HepG2 (cell line): Measurements from ENCODE around the gene ALKBH5. TPM values are rescaled to one million over a fixed set of nuclear protein-coding genes. Genes with fewer than 3 reads are reported as not detected.

ENCODE experiments used
- ARNT ChIP-seq: fragments of 450-650 bp; IDR thresholded peaks from 2 replicates; pipeline ENCODE4 v1.6.1; 2017
- ARNTL ChIP-seq: sonication (generic); formaldehyde crosslinking; IDR thresholded peaks from 2 replicates; pipeline ENCODE4 v1.4.0; 2020; ENCODE audit warnings: mild to moderate bottlenecking, missing genetic modification reagents
- ATF1 ChIP-seq: IDR thresholded peaks from 2 replicates; pipeline ENCODE4 v1.6.1; 2016; ENCODE audit warnings: mild to moderate bottlenecking, control low read depth
- BRD4 ChIP-seq: sonication (generic); formaldehyde crosslinking; IDR thresholded peaks from 2 replicates; pipeline ENCODE4 v1.4.0; 2020; ENCODE audit warnings: missing genetic modification reagents
- CREB3 ChIP-seq: sonication (generic); formaldehyde crosslinking; IDR thresholded peaks from 2 replicates; pipeline ENCODE4 v1.5.0; 2020; ENCODE audit warnings: missing genetic modification reagents
- DBP ChIP-seq: sonication (generic); formaldehyde crosslinking; IDR thresholded peaks from 2 replicates; pipeline ENCODE4 v1.4.0; 2020; ENCODE audit warnings: missing genetic modification reagents; ENCODE audit errors: not compliant biosample characterization
- EED ChIP-seq: sonication (generic); formaldehyde crosslinking; IDR thresholded peaks from 2 replicates; pipeline ENCODE4 v1.5.0; 2020; ENCODE audit warnings: mild to moderate bottlenecking, missing genetic modification reagents
- GRHL1 ChIP-seq: sonication (generic); formaldehyde crosslinking; conservative IDR thresholded peaks from 2 replicates; pipeline ENCODE4 v1.8.0; 2022; ENCODE audit warnings: missing genetic modification reagents
- GZF1 ChIP-seq: sonication (generic); formaldehyde crosslinking; IDR thresholded peaks from 2 replicates; pipeline ENCODE4 v1.5.1; 2020; ENCODE audit warnings: mild to moderate bottlenecking, missing genetic modification reagents
- HINFP ChIP-seq: sonication (generic); formaldehyde crosslinking; IDR thresholded peaks from 2 replicates; pipeline ENCODE4 v1.4.0; 2020; ENCODE audit warnings: low read depth, mild to moderate bottlenecking, missing genetic modification reagents
- HNF1B ChIP-seq: sonication (generic); formaldehyde crosslinking; IDR thresholded peaks from 2 replicates; pipeline ENCODE4 v1.5.1; 2020; ENCODE audit warnings: mild to moderate bottlenecking, moderate library complexity, missing genetic modification reagents
- HNRNPK ChIP-seq: fragments of 200-400 bp; formaldehyde crosslinking; IDR thresholded peaks from 2 replicates; pipeline ENCODE4 v1.6.1; 2018; ENCODE audit warnings: low read length, low read depth, moderate library complexity, mild to moderate bottlenecking; ENCODE audit not compliant: poor library complexity, severe bottlenecking
- IRX3 ChIP-seq: sonication (generic); formaldehyde crosslinking; IDR thresholded peaks from 2 replicates; pipeline ENCODE4 v1.8.1; 2023; ENCODE audit warnings: mild to moderate bottlenecking, low read depth, missing genetic modification reagents, borderline replicate concordance
- NAIF1 ChIP-seq: sonication (generic); formaldehyde crosslinking; IDR thresholded peaks from 2 replicates; pipeline ENCODE4 v1.5.0; 2020; ENCODE audit warnings: mild to moderate bottlenecking, missing genetic modification reagents, borderline replicate concordance
- NFE2L2 ChIP-seq: fragments of 150-350 bp; IDR thresholded peaks from 2 replicates; pipeline ENCODE4 v1.6.1; 2014; ENCODE audit warnings: low read length
- PCBP2 ChIP-seq: fragments of 200-400 bp; formaldehyde crosslinking; optimal IDR thresholded peaks from 2 replicates; pipeline ENCODE3; 2018; ENCODE audit warnings: low read length, low read depth; ENCODE audit not compliant: poor library complexity, severe bottlenecking
- SP140L ChIP-seq: sonication (generic); formaldehyde crosslinking; IDR thresholded peaks from 2 replicates; pipeline ENCODE4 v1.4.0; 2020; ENCODE audit warnings: missing genetic modification reagents, borderline replicate concordance
- SPEN ChIP-seq: sonication (generic); formaldehyde crosslinking; IDR thresholded peaks from 2 replicates; pipeline ENCODE4 v1.5.1; 2020; ENCODE audit warnings: low read depth, mild to moderate bottlenecking, missing genetic modification reagents
- SSRP1 ChIP-seq: IDR thresholded peaks from 2 replicates; pipeline ENCODE4 v1.6.1; 2016; ENCODE audit warnings: control low read depth
- TCF7 ChIP-seq: sonication (generic); IDR thresholded peaks from 2 replicates; pipeline ENCODE4 v1.6.1; 2016; ENCODE audit warnings: antibody characterized with exemption, low read depth
- XBP1 ChIP-seq: sonication (generic); formaldehyde crosslinking; IDR thresholded peaks from 2 replicates; pipeline ENCODE4 v1.5.0; 2020; ENCODE audit warnings: missing genetic modification reagents
- ZNF180 ChIP-seq: sonication (generic); formaldehyde crosslinking; IDR thresholded peaks from 2 replicates; pipeline ENCODE4 v1.4.0; 2020; ENCODE audit warnings: low read depth, missing genetic modification reagents, borderline replicate concordance
- ZNF460 ChIP-seq: sonication (generic); formaldehyde crosslinking; IDR thresholded peaks from 2 replicates; pipeline ENCODE4 v1.5.1; 2020; ENCODE audit warnings: missing genetic modification reagents, mild to moderate bottlenecking, borderline replicate concordance
- ZNF530 ChIP-seq: sonication (generic); formaldehyde crosslinking; IDR thresholded peaks from 2 replicates; pipeline ENCODE4 v1.5.0; 2020; ENCODE audit warnings: low read depth, mild to moderate bottlenecking, missing genetic modification reagents
- ZNF768 ChIP-seq: sonication (generic); formaldehyde crosslinking; IDR thresholded peaks from 2 replicates; pipeline ENCODE4 v1.4.0; 2020; ENCODE audit warnings: missing genetic modification reagents
- ZSCAN22 ChIP-seq: sonication (generic); formaldehyde crosslinking; IDR thresholded peaks from 2 replicates; pipeline ENCODE4 v1.4.0; 2020; ENCODE audit warnings: mild to moderate bottlenecking, missing genetic modification reagents
- polyA plus RNA-seq, 8 experiments: library from polyadenylated mRNA; depleted of rRNA in 3 of 8; stranded (reverse) in 7 of 8; unstranded in 1 of 8; fragments of >200 nt; fragmentation: Illumina TruSeq in 4 of 8; extraction: Trizol in 4 of 8; gene quantifications; 2 replicates each; pipeline versions ENCODE4 v1.2.1 to v1.2.3, GENCODE V29; 2011 to 2016; ENCODE audit warnings: low read depth in 4 of 8, missing spikeins in 1 of 8, mixed read lengths in 1 of 8; ENCODE audit not compliant: insufficient read depth in 1 of 8
- total RNA-seq, 5 experiments: library from RNA; depleted of rRNA; stranded (reverse); fragments of >200 nt; fragmentation: Illumina TruSeq; extraction: Trizol; gene quantifications; 2 replicates each; pipeline ENCODE4 v1.2.3, GENCODE V29; 2016; ENCODE audit warnings: low read depth in 1 of 5

The ALKBH5 gene
- total and polyA plus RNA-seq, 2 of the 13 experiments (the other 11 are each of a cell fraction or from before 2014, with no cell fraction given): 68.9 to 76.9 TPM

GRCh38 chr17:18182978-18183333 lies 672 bp upstream of the ALKBH5 start (continued):
- TF ChIP-seq NAIF1 (CRISPR knock-in tag) (0 out of 2 replicates have a peak, but pooled peaks have one; percentile 16), CREB3 (CRISPR knock-in tag) (no peak), BRD4 (no peak), SP140L (peak; percentile 65; the same call in 1 of the 2 replicates), ATF1 (CRISPR knock-in tag) (peak; percentile 78; the same call in 1 of the 2 replicates), SPEN (peak; percentile 44), NFE2L2 (no peak), TCF7 (no peak), ZNF460 (CRISPR knock-in tag) (peak; percentile 3; the same call in 1 of the 2 replicates), PCBP2 (no peak), DBP (CRISPR knock-in tag) (no peak), GRHL1 (no peak), ZNF530 (no peak), ARNT (no peak), ZSCAN22 (0 out of 2 replicates have a peak, but pooled peaks have one; percentile 19), XBP1 (no peak), HNF1B (CRISPR knock-in tag) (peak; percentile 82; the same call in 1 of the 2 replicates), ARNTL (CRISPR knock-in tag) (no peak), SSRP1 (CRISPR knock-in tag) (no peak), EED (no peak), ZNF180 (0 out of 2 replicates have a peak, but pooled peaks have one; percentile 55), ZNF768 (peak; percentile 29; the same call in 1 of the 2 replicates), IRX3 (CRISPR knock-in tag) (no peak), HINFP (CRISPR knock-in tag) (no peak), HNRNPK (no peak), GZF1 (CRISPR knock-in tag) (no peak)
